ENCODE measurements around the gene TTLL7. TPM values are rescaled to one million over a fixed set of nuclear protein-coding genes. Genes with fewer than 3 reads are reported as not detected.

The TTLL7 gene
- total and polyA plus RNA-seq, 8 donors, result 1.4 to 50.8 (median 8.5) TPM

- intact Hi-C loops (cut with DNase I; ENCODE audit: low total_unique reads), result no loop called here
- peaks cover 0 to 13% (median 10%) of the 10 kb centered on the region in 3 donors for H3K27me3 ChIP-seq
- H3K27ac ChIP-seq, result no peak overlapping the region
- H3K36me3 ChIP-seq, result no peaks in the 10 kb centered on the region
- H3K4me3 ChIP-seq, result no peak overlapping the region
- peaks cover 0 to 33% (median 21%) of the 10 kb centered on the region in 4 donors for H3K4me1 ChIP-seq
- no peak for DNase-seq
- no peak for TF ChIP-seq POLR2AphosphoS5 (IDR thresholded peaks at IDR 0.05)
- no peak for TF ChIP-seq EP300 (IDR thresholded peaks at IDR 0.05)
- TF ChIP-seq CTCF (IDR thresholded peaks at IDR 0.05), result no peak
- TF ChIP-seq POLR2A (IDR thresholded peaks at IDR 0.05), result no peak
- 84 to 88% (median 87%) methylated on average over 8 of the region's 8 CpGs for WGBS, 5 donors
- no peaks in the 10 kb centered on the region for H3K9me3 ChIP-seq
Observed at GRCh38 chr1:84000196-84000885, 1.4 kb upstream of the TTLL7 start.

DNA sequence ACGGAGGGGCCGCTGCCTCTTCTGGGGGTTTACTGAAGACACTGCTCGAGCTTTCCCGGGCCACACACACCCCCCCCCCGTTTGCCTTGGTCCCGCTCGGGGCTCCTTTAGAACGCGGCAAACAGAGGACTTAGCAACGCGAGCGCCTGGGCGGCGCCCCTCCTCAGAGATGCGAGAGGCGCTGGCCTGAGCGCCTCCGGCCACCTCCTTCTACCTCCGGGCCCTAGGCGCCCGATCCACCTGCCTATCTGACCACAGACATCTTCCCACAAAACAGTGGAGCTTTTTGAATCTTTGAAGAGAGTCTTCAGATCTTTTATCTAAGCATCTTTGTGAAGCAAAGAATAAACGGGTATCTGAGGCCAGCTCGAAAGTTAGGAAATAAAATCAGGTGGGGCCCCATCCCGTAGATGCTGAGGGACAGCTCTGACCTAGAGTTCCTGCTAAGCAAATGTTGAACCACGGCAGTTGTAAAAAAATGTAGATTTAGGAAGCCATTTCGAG lies 436 bp upstream of the TTLL7 start:
- intact Hi-C loops (cut with DNase I; ENCODE audit: low total_unique reads), result no loop called here
- peaks cover 0 to 13% (median 10%) of the 10 kb centered on the region in 3 donors for H3K27me3 ChIP-seq
- peak; percentile 78 to 86 for DNase-seq
- no peaks in the 10 kb centered on the region for H3K9me3 ChIP-seq
- peaks cover 0 to 35% (median 21%) of the 10 kb centered on the region in 4 donors for H3K4me1 ChIP-seq
- TF ChIP-seq POLR2AphosphoS5 (IDR thresholded peaks at IDR 0.05) (no peak), EP300 (IDR thresholded peaks at IDR 0.05) (no peak), CTCF (IDR thresholded peaks at IDR 0.05) (no peak), POLR2A (IDR thresholded peaks at IDR 0.05) (no peak)
- WGBS, 5 donors, result 1 to 3% (median 2%) methylated on average over 16 to 26 of the region's 26 CpGs
- H3K36me3 ChIP-seq, result no peaks in the 10 kb centered on the region
- peak overlapping the region; percentile 83 to 92 (median 91) for H3K27ac ChIP-seq
- H3K4me3 ChIP-seq, result peak overlapping the region; percentile 83 to 90 (median 89)

- Histone ChIP-seq H3K4me1 (peaks cover 0 to 40% (median 24%) of the 10 kb centered on the region in 4 donors), H3K36me3 (no peaks in the 10 kb centered on the region), H3K4me3 (peak overlapping the region; percentile 83 to 90 (median 89)), H3K27me3 (peaks cover 0 to 13% (median 10%) of the 10 kb centered on the region in 3 donors), H3K27ac (peak overlapping the region in 3 of 5 donors; percentile 87 to 92 (median 92)), H3K9me3 (no peaks in the 10 kb centered on the region)
- 39 to 52% (median 45%) methylated on average over 4 of the region's 4 CpGs for WGBS, 5 donors
- TF ChIP-seq POLR2AphosphoS5 (IDR thresholded peaks at IDR 0.05) (no peak), CTCF (IDR thresholded peaks at IDR 0.05) (no peak), POLR2A (IDR thresholded peaks at IDR 0.05) (no peak), EP300 (IDR thresholded peaks at IDR 0.05) (no peak)
- DNase-seq, result no peak
- intact Hi-C loops (cut with DNase I; ENCODE audit: low total_unique reads), result no loop called here
Observed at GRCh38 chr1:83998205-83998497, 781 bp downstream of the TTLL7 start.

DNA sequence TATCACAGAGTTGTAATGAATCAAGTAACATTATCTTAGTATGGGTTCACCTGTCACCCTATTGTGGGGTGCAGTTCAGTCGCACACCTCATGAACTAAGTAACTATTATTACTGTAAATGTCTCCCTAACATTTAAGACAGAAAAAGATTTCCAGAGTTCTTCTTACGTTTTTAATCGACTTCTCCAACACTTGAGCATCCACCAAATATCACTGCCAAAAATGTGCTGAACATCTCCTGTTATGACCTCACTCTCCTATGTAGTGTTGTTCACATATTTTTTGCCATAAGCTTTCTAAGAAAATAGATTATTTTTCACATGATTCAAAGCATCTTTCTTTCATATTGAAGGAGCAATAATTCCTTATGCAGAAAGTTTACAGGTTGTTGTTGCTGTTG lies 1.3 kb downstream of the TTLL7 start:
- 67 to 82% (median 77%) methylated on average over 3 of the region's 3 CpGs for WGBS, 5 donors
- H3K27ac ChIP-seq, result peak overlapping the region in 1 of 5 donors; percentile 92

More for the DNA sequence above, 1.3 kb downstream of the TTLL7 start:
- peaks cover 0 to 13% (median 10%) of the 10 kb centered on the region in 3 donors for H3K27me3 ChIP-seq
- H3K4me3 ChIP-seq, result peak overlapping the region in 3 of 4 donors; percentile 83 to 90 (median 88)
- peaks cover 0 to 40% (median 24%) of the 10 kb centered on the region in 4 donors for H3K4me1 ChIP-seq
- intact Hi-C loops (cut with DNase I; ENCODE audit: low total_unique reads), result no loop called here
- peak in 1 of 2 donors; percentile 21 for DNase-seq
- H3K9me3 ChIP-seq, result no peaks in the 10 kb centered on the region
- TF ChIP-seq CTCF (IDR thresholded peaks at IDR 0.05), result no peak
- no peak for TF ChIP-seq POLR2AphosphoS5 (IDR thresholded peaks at IDR 0.05)
- no peak for TF ChIP-seq EP300 (IDR thresholded peaks at IDR 0.05)
- no peak for TF ChIP-seq POLR2A (IDR thresholded peaks at IDR 0.05)
- H3K36me3 ChIP-seq, result no peaks in the 10 kb centered on the region
